Calu3 (cell line): ENCODE measurements around the gene PIEZO2. TPM values are rescaled to one million over a fixed set of nuclear protein-coding genes. Genes with fewer than 3 reads are reported as not detected.

Experiments used
- BruUV-seq: library from RNA; stranded (reverse); fragments of 400-500 nt; replicated peaks from 2 replicates; lab custom pipeline; 2021; lab: Mats Ljungman, UMichigan
- CTCF ChIA-PET: fragments of 300-600 bp; sonication (Branson Sonifier 250); formaldehyde crosslinking; loops from one replicate; lab custom pipeline; 2022; ENCODE audit warnings: antibody characterized with exemption; lab: Charles Lee
- DNase-seq: peaks from one replicate; pipeline ENCODE4 v3.0.0; 2022
- H3K27ac Mint-ChIP-seq: one replicate; pipeline ENCODE4 v1.8.0; 2022; ENCODE audit warnings: mixed read lengths; ENCODE audit not compliant: unreplicated experiment
- H3K27me3 Mint-ChIP-seq: one replicate; pipeline ENCODE4 v1.8.0; 2022; ENCODE audit warnings: mixed read lengths; ENCODE audit not compliant: unreplicated experiment
- H3K36me3 Mint-ChIP-seq: one replicate; pipeline ENCODE4 v1.8.0; 2022; ENCODE audit warnings: mild to moderate bottlenecking, moderate library complexity, mixed read lengths; ENCODE audit not compliant: insufficient read depth, unreplicated experiment
- H3K4me1 Mint-ChIP-seq: one replicate; pipeline ENCODE4 v1.8.0; 2022; ENCODE audit warnings: mild to moderate bottlenecking, low read depth, mixed read lengths; ENCODE audit not compliant: unreplicated experiment
- H3K4me3 Mint-ChIP-seq: one replicate; pipeline ENCODE4 v1.8.0; 2022; ENCODE audit warnings: mild to moderate bottlenecking, low read depth, moderate library complexity, mixed read lengths; ENCODE audit not compliant: unreplicated experiment
- H3K9me3 Mint-ChIP-seq: one replicate; pipeline ENCODE4 v1.8.0; 2022; ENCODE audit warnings: low read depth, mixed read lengths; ENCODE audit not compliant: unreplicated experiment
- CTCF ChIP-seq: fragments of 200-600 bp; IDR thresholded peaks from one replicate; pipeline ENCODE4 v1.8.0; 2022; ENCODE audit warnings: antibody characterized with exemption; ENCODE audit not compliant: unreplicated experiment
- intact Hi-C: fragments of 100-400 bp; cut with micrococcal nuclease; formaldehyde crosslinking; loops from one replicate; pipeline ENCODE4 v1.10.0; 2022; ENCODE audit not compliant: unreplicated experiment
- total RNA-seq: library from RNA; stranded (reverse); gene quantifications from 2 replicates; pipeline ENCODE4 v1.2.3, GENCODE V29; 2022

The PIEZO2 gene
- total RNA-seq, 1 experiment from 2014 or later = 0.24 TPM

GRCh38 chr18:11005528-11005927 lies 143.8 kb downstream of the PIEZO2 start:
- no peaks in the 10 kb centered on the region for H3K27me3 Mint-ChIP-seq

GRCh38 chr18:11004951-11005350 lies 144.4 kb downstream of the PIEZO2 start:
- peak overlapping the region; percentile 87 for H3K27ac Mint-ChIP-seq
- H3K4me3 Mint-ChIP-seq = peak overlapping the region; percentile 53
- CTCF ChIA-PET = interaction anchor here (0.9 kb wide), 1 partner anchor 206 kb away, joined by 5 read pairs; no protein-coding TSS in a partner anchor
- intact Hi-C loops = no loop called here
- H3K9me3 Mint-ChIP-seq = peaks cover 2% of the 10 kb centered on the region
- H3K36me3 Mint-ChIP-seq = peaks cover 5% of the 10 kb centered on the region
- DNase-seq = no peak
- no peak for TF ChIP-seq CTCF
- no peaks in the 10 kb centered on the region for H3K27me3 Mint-ChIP-seq
- BruUV-seq = TSS peak; percentile 69
- H3K4me1 Mint-ChIP-seq = peaks cover 30% of the 10 kb centered on the region

More at GRCh38 chr18:11005528-11005927, 143.8 kb downstream of the PIEZO2 start:
- no peak for TF ChIP-seq CTCF
- peak; percentile 63 for DNase-seq
- Mint-ChIP-seq H3K4me1 (peaks cover 30% of the 10 kb centered on the region), H3K36me3 (peaks cover 5% of the 10 kb centered on the region), H3K9me3 (peaks cover 2% of the 10 kb centered on the region), H3K4me3 (peak overlapping the region; percentile 53), H3K27ac (peak overlapping the region; percentile 87)
- BruUV-seq = no TSS peak
- intact Hi-C loops = no loop called here
- CTCF ChIA-PET = interaction anchor here (0.5 kb wide), 1 partner anchor 765 kb away, joined by 3 read pairs; no protein-coding TSS in a partner anchor

DNA sequence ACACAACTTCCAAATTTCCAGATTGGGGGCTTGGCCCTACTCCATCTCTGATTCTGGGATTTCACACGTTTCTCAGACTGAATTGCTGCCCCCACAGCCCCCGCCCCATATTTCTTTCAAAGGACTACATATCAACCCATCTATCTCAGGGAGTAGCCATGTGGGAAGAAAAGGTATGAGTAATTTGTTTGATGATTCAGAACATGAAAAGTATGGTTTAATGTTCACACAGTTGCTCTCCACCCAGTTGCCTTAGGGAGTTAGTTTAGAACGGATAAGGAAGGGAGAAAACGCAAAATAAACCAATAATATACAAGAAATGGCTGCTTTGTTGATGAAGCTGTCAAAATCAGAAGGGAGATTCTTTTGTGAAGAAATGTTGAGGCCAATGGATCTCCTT lies 145.1 kb downstream of the PIEZO2 start:
- Mint-ChIP-seq H3K9me3 (peaks cover 2% of the 10 kb centered on the region), H3K36me3 (peaks cover 5% of the 10 kb centered on the region), H3K4me3 (peak overlapping the region; percentile 20), H3K4me1 (peaks cover 30% of the 10 kb centered on the region), H3K27ac (peak overlapping the region; percentile 87), H3K27me3 (no peaks in the 10 kb centered on the region)
- no peak for TF ChIP-seq CTCF
- CTCF ChIA-PET = interaction anchor here (0.9 kb wide), 1 partner anchor 206 kb away, joined by 5 read pairs; no protein-coding TSS in a partner anchor
- no peak for DNase-seq
- intact Hi-C loops = no loop called here
- BruUV-seq = no TSS peak

- DNase-seq = no peak
- no peaks in the 10 kb centered on the region for H3K27me3 Mint-ChIP-seq
- no TSS peak for BruUV-seq
- H3K27ac Mint-ChIP-seq = no peak overlapping the region
- H3K4me1 Mint-ChIP-seq = peaks cover 30% of the 10 kb centered on the region
- peaks cover 5% of the 10 kb centered on the region for H3K36me3 Mint-ChIP-seq
- H3K9me3 Mint-ChIP-seq = peaks cover 4% of the 10 kb centered on the region
- CTCF ChIA-PET = no interaction called here
- no peak overlapping the region for H3K4me3 Mint-ChIP-seq
- intact Hi-C loops = no loop called here
- no peak for TF ChIP-seq CTCF
Observed at GRCh38 chr18:11002796-11003195, 146.6 kb downstream of the PIEZO2 start.
